ENCODE results near the gene CDRT4.

CDRT4 gene

DNA sequence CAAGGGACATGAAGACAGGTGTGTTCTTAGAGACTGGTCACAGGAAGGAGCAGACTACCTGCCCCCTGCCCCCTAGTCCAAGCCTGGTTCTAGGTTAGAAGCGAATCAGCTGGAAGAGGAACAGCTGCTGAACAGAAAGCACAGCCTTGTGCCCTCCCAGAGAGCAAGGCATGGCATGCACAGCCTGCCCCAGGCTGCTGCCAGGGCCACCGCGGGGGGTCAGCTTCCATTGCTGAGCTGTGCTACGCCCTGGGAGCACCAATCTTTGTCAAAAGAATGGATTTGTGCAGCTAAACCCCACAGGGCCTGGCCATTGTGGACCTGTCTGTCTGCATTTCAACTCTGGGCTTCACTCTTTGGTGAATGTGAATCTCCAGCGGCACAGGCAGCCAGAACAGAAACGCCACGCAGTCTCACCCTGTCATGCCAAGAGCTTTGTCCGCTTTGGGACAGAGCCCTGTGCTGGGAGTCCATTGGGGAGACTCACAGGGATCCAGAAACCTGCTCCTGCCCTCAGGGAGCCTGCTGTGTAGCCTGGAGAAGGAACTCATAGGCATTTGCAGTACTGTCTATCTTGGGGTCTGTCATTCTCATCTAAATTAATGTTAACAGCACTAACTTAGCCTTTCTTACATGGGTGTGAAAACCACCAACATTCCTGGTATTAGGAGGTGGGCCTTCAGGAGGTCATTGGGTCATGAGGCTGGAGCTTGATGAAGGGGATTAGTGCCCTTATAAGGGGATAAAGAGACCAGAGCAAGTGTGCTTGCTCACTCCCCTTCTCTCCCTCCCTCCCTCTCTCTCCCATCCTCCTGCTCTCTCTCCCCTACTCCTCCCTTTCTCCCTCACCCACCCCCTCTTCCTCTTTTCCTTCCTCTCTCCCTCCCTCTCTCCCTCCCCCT, 25.6 kb upstream of the CDRT4 start:
- DNase-seq (ENCODE audit: low read depth) = no peak

- DNase-seq (ENCODE audit: low read depth) = no peak
Measured at GRCh38 chr17:15492186-15492585, 24.8 kb upstream of the CDRT4 start.

DNA sequence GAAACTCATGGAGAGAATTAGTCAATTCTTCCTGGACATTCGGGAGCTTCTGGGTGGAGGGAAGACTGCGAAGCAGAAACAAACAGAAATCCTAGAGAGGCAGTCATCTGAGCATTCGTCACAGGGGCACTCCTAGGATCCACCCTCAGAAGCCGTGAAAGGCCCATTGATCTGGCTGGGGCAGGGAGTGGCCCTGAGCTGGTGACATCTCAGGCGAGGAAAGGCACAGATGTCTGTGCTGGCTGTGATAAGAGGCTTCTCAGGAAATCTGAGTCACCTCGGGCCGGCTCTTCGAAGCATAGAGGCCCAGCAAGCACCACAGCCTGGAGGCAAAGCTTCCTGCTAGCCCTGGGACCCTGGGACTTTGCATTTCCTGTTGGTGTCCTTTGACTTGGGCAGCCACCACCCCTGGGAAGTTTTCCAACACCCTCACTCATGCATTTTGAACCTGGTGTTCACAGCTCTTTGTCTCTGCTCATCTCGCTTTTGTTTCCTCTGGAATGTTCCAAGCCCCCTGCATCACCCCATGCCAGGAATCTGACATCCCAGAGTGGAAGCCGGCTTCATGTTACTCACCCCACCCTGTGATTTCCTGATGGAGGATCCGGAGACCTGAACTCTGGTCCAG, 23.3 kb upstream of the CDRT4 start:
- DNase-seq (ENCODE audit: low read depth) = no peak

GRCh38 chr17:15488557-15488956, 21.1 kb upstream of the CDRT4 start:
- no peak for DNase-seq (ENCODE audit: low read depth)

DNA sequence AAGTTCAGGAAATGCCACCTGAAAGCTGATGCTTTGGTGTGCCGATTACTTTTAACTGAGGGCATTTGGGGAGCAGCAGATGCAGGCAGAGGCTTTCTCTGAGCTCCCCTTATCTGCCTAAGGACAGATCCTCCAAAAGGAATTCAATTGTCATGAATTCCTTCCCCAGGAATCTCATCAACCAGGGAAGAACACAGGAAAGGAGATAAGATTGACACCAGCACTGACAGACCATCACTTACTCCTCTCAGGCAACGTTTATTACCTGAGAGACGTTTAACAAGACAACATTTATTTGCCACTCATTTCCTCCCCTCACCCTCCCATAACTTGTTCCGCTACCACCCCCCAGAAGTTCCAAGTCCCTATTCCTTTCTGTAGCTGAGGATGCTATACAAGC, 17.6 kb upstream of the CDRT4 start:
- DNase-seq (ENCODE audit: low read depth) = no peak

GRCh38 chr17:15483431-15483830, 16.0 kb upstream of the CDRT4 start:
- no peak for DNase-seq (ENCODE audit: low read depth)

- DNase-seq (ENCODE audit: low read depth) = no peak
Measured at GRCh38 chr17:15482476-15482875, 15.1 kb upstream of the CDRT4 start.

DNA sequence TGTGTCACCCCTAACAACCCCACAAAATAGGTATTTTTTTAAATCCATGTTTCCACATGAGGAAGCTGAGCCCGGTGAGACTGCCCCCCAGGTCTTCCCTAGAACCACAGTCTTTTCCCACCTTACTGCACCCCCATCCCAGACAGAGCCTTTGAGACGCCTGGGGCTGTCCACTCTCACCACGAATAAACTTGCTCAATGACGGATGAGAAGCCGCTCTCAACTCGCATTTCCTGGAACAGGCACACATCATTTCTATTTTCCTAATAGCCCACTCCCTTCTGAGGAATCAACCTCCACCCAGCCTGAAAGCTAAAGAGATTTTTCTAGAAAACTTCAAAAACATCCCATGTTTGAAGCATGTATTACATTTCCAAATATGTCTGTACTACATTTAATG, 14.1 kb upstream of the CDRT4 start:
- DNase-seq (ENCODE audit: low read depth) = no peak

GRCh38 chr17:15480204-15480603, 12.8 kb upstream of the CDRT4 start:
- DNase-seq (ENCODE audit: low read depth) = no peak

DNA sequence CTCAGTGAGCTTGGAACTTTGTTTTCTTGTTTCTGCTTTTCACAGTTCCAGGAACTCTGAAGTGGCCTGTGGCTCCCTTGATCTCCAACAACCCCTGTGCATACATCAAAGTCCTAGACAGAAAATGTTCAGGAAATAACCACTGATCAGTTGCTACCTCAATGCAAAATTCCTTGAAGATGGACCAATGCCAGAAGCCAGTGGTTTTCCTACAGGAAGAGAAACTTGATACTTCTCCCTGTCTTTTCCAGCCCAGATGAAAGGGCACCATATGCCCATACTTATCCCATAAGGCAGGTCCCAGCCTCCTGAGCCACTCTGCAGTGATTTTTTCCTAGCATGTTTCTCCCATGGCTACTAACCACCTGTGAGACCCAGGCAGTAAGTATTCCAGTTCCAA, 12.3 kb upstream of the CDRT4 start:
- DNase-seq (ENCODE audit: low read depth) = no peak

- DNase-seq (ENCODE audit: low read depth) = no peak
Measured at GRCh38 chr17:15478845-15479244, 11.4 kb upstream of the CDRT4 start.

DNA sequence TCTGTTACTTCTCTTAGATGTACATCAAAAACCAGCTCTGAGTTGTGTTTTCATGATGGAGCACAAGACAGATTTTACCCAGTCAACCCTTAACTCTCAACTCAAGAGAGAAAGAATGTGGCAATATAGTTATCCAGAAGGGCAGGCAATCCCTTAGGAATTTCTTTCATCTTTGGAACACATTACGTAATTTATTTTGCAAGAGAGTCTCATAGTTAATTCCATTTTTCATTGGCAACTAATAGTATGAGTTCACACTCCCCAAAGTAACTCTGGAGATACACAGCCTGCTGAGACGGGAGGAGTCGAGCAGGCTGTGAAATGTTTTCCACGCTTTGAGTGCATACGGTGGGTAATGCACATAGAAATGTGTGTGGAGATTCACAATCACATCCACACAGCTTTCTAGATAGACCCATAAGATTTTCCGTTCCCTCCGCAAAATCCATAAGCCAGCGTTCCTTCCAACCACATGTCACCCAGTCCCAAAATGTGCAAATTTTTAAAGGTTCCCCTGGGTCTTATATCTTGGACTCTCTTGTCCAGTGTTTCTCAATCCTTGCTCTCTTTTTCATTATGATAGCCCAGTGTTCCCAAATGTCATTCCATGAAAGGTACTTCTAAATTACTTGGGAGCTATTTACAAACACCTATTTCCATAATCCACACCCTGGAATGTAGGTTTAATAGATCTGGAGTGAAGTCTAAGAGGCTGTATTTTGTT, 8.4 kb upstream of the CDRT4 start:
- no peak for DNase-seq (ENCODE audit: low read depth)

- DNase-seq (ENCODE audit: low read depth) = no peak
Measured at GRCh38 chr17:15472891-15473290, 5.5 kb upstream of the CDRT4 start.

- no peak for DNase-seq (ENCODE audit: low read depth)
Measured at GRCh38 chr17:15470536-15470935, 3.1 kb upstream of the CDRT4 start.

- no peak for DNase-seq (ENCODE audit: low read depth)
Measured at GRCh38 chr17:15469260-15469659, 1.8 kb upstream of the CDRT4 start.

DNA sequence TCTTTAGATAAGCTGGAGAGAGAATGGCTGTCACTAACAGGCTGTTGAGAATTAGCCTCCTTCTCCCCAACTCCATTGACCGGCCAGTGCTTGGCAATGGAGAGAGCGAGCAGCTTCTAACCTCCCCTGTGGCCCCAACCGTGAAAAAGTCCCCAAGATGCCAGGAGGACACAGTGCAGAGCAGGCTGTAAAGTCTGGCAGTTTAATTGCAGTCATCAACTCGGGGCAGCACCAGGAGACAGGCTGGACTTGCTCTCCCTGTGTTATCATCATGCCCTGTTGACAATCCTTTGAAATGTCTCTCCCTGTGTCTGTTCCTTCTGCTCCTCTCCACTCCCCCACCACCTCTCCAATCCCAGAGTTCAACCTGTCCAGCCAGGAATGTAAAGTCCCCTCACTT, 705 bp upstream of the CDRT4 start:
- DNase-seq (ENCODE audit: low read depth) = no peak

GRCh38 chr17:15466131-15466530, 1.3 kb downstream of the CDRT4 start:
- DNase-seq (ENCODE audit: low read depth) = no peak

- DNase-seq (ENCODE audit: low read depth) = no peak
Measured at GRCh38 chr17:15465045-15465701, 2.2 kb downstream of the CDRT4 start.

DNA sequence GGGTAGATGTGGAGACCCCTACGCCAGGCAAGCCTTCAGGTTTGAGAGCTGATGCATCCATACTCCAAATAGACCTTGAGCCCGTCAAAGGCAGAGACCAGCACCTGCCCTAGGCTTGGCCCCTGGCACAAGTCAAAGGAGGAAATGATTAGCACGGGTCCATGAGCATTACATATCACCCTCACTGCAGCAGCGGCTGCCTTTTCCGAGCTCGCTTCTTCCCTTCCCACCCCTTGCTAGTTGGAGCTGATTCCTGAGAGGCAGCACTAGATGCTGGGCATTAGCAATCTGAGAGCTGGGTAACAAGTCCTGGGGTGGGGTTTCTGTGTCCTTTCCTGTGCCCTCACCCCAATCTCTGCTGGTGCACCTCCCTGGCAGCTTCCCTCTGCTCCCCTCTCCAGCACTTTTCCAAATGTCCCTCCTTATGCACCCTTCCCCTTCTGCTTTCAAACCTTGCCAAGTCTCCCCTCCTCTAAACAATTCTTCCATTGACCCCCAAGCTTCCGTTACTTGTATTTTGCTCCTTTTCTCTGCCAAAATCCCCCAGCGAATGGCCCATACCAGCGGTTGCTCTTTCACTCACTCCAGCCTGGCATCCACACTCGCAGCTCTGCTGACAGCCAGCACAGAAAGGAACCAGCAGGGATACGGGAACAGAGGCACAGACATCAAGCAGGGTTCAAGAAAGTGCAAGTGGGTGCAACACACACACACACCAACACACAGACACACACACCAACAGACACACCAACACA, 3.0 kb downstream of the CDRT4 start:
- DNase-seq (ENCODE audit: low read depth) = no peak

GRCh38 chr17:15462976-15463772, 4.2 kb downstream of the CDRT4 start:
- DNase-seq (ENCODE audit: low read depth) = no peak

GRCh38 chr17:15457723-15458094, 9.7 kb downstream of the CDRT4 start:
- DNase-seq (ENCODE audit: low read depth) = no peak
